Esophagus (tissue), 2 donors: ENCODE data around the gene NDUFB8. TPM values are rescaled to one million over a fixed set of nuclear protein-coding genes. Genes with fewer than 3 reads are reported as not detected.

Experiments used
- H3K27ac ChIP-seq, 2 donors: one replicate each; pipeline ENCODE4 v1.5.1; 2013; ENCODE audit warnings: low read depth in 2 of 2, mild to moderate bottlenecking in 2 of 2, inconsistent platforms in 1 of 2, low read length in 1 of 2, moderate library complexity in 1 of 2
- H3K27me3 ChIP-seq, 2 donors: one replicate each; pipeline ENCODE4 v1.6.1; 2013; ENCODE audit warnings: low read length in 2 of 2, control low read depth in 1 of 2, mild to moderate bottlenecking in 1 of 2; ENCODE audit not compliant: insufficient read depth in 2 of 2, control insufficient read depth in 1 of 2
- H3K36me3 ChIP-seq, 2 donors: one replicate each; pipeline ENCODE4 v1.6.1; 2013; ENCODE audit warnings: low read length in 1 of 2; ENCODE audit not compliant: control insufficient read depth in 2 of 2, insufficient read depth in 2 of 2
- H3K4me1 ChIP-seq, 2 donors: one replicate each; pipeline ENCODE4 v1.6.1; 2013; ENCODE audit warnings: low read length in 1 of 2; ENCODE audit not compliant: control insufficient read depth in 2 of 2, insufficient read depth in 2 of 2
- H3K4me3 ChIP-seq, 2 donors: one replicate each; pipeline ENCODE4 v1.5.1; 2013; ENCODE audit warnings: low read length in 2 of 2, mild to moderate bottlenecking in 2 of 2, low read depth in 1 of 2, moderate library complexity in 1 of 2
- H3K9me3 ChIP-seq, 2 donors: one replicate each; pipeline ENCODE4 v1.6.1; 2013; ENCODE audit warnings: mild to moderate bottlenecking in 2 of 2, low read depth in 1 of 2, low read length in 1 of 2, moderate library complexity in 1 of 2; ENCODE audit not compliant: control insufficient read depth in 2 of 2, insufficient read depth in 1 of 2
- WGBS, 2 donors: extraction: QIAGEN DNeasy Blood & Tissue Kit; methylation state at CpG; one replicate each; pipeline ENCODE4 v1.1.7; 2013; 5-methylcytosine and 5-hydroxymethylcytosine counted together
- polyA plus RNA-seq, 2 donors: library from polyadenylated mRNA; stranded (reverse); fragments of 200-250 nt; gene quantifications; one replicate each; pipeline ENCODE4 v1.2.3, GENCODE V29; 2013
- donor health status: healthy with polysubstance abuse.
- donor health status: Bipolar disorder and iron deficiency.

NDUFB8 gene
- polyA plus RNA-seq, 2 donors = 280 to 317 TPM

- H3K27ac ChIP-seq = no peak overlapping the region
- WGBS, 2 donors = 80 to 81% methylated on average over 7 of the region's 7 CpGs
These were observed 18.9 kb downstream of the NDUFB8 start for GRCh38 chr10:100510533-100511308.

DNA sequence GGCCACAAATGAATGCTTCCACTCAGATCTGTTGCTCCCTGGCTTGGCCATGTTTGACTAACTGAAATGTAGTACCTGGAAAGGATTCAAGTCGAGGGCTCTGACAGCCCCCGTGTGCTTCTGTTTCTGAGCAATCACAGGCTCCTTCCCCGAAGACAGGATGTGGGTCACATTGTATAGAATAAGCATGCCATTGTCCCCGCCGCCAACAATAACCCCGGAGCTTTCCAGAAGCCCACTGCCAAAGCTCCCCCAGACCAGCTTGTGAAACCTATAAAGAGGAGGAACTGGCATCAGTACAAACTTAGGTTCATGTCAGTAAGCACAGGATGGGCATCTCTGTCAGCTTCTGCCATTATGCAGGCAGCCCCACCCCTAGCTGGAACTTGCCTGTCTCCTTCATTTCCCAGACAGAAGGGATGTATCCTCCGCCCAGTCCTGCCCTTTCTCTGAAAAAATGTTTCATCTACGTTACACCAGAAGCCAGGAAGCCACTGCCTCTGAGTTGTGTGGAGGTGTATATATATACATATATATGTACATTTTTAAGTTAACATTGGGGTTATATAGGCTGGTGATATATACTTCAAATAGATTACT lies 20.3 kb downstream of the NDUFB8 start:
- no peaks in the 10 kb centered on the region for H3K9me3 ChIP-seq
- peaks cover 0 to 20% of the 10 kb centered on the region in 2 donors for H3K36me3 ChIP-seq
- WGBS, 2 donors = 67 to 76% methylated on average over 8 of the region's 8 CpGs
- no peak overlapping the region for H3K27ac ChIP-seq
- H3K4me3 ChIP-seq = no peak overlapping the region
- no peaks in the 10 kb centered on the region for H3K27me3 ChIP-seq
- H3K4me1 ChIP-seq = peaks cover 0 to 5% of the 10 kb centered on the region in 2 donors

More at GRCh38 chr10:100510533-100511308, 18.9 kb downstream of the NDUFB8 start:
- H3K36me3 ChIP-seq = peaks cover 2 to 15% of the 10 kb centered on the region in 2 donors
- H3K4me1 ChIP-seq = peaks cover 0 to 5% of the 10 kb centered on the region in 2 donors
- H3K27me3 ChIP-seq = no peaks in the 10 kb centered on the region
- H3K9me3 ChIP-seq = no peaks in the 10 kb centered on the region
- no peak overlapping the region for H3K4me3 ChIP-seq

DNA sequence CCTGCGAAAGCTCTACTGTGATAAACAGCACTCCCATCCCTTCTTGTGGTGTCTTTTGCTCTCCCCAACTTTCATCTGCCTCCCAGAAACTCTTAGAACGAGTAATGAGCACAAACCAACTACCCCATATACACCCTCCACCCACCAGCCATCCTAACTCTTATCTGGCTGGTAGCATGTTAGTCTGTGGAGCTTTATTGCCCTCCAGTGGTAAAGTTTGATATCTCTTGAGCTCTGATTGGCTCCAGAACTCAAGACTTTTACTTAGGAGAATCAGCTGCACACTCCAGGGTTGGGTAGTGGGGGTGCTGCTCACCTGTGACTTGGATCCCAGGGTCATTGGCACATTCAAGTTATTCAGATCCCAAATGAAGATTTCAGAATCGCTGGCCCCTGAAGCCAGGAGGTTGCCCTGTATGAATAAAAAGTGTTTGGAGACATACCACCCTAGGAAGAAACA lies 20.9 kb downstream of the NDUFB8 start:
- Histone ChIP-seq H3K4me3 (no peak overlapping the region), H3K9me3 (no peaks in the 10 kb centered on the region), H3K4me1 (peaks cover 0 to 5% of the 10 kb centered on the region in 2 donors), H3K27ac (no peak overlapping the region), H3K36me3 (peaks cover 0 to 20% of the 10 kb centered on the region in 2 donors), H3K27me3 (no peaks in the 10 kb centered on the region)
- 55 to 58% methylated on average over 3 of the region's 3 CpGs for WGBS, 2 donors

DNA sequence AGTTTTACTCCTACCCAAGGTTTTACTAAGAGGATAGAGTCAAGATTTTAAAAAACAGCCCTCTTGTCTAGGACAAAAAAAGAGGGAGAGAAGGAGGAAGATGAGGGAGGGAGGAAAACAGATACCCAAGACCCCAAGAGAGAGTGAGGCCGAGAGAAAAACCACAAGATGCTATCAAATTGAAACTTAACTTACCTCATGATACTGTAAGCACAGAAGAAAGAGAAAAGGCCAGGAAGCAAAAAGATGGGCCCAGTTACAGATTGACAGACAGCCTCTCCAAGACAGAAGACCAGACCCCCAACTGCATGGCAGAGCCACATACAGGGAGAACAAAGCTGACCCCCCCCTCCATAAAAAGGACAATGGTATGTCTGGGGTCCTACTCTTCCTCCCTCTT lies 21.4 kb downstream of the NDUFB8 start:
- 38 to 65% methylated on average over 1 of the region's 1 CpG for WGBS, 2 donors
- no peaks in the 10 kb centered on the region for H3K27me3 ChIP-seq
- peaks cover 0 to 20% of the 10 kb centered on the region in 2 donors for H3K36me3 ChIP-seq
- peaks cover 0 to 5% of the 10 kb centered on the region in 2 donors for H3K4me1 ChIP-seq
- H3K9me3 ChIP-seq = no peaks in the 10 kb centered on the region
- H3K27ac ChIP-seq = no peak overlapping the region
- no peak overlapping the region for H3K4me3 ChIP-seq

- H3K9me3 ChIP-seq = no peaks in the 10 kb centered on the region
- 92% methylated on average over 5 of the region's 5 CpGs for WGBS, 2 donors
- no peak overlapping the region for H3K27ac ChIP-seq
- H3K4me1 ChIP-seq = peaks cover 0 to 5% of the 10 kb centered on the region in 2 donors
- no peaks in the 10 kb centered on the region for H3K27me3 ChIP-seq
- H3K36me3 ChIP-seq = peaks cover 0 to 20% of the 10 kb centered on the region in 2 donors
- no peak overlapping the region for H3K4me3 ChIP-seq
These were observed 22.3 kb downstream of the NDUFB8 start for GRCh38 chr10:100507357-100507732.

GRCh38 chr10:100506596-100507356 lies 22.9 kb downstream of the NDUFB8 start:
- Histone ChIP-seq H3K4me3 (no peak overlapping the region), H3K27me3 (no peaks in the 10 kb centered on the region), H3K36me3 (peaks cover 5 to 24% of the 10 kb centered on the region in 2 donors), H3K4me1 (peaks cover 0 to 5% of the 10 kb centered on the region in 2 donors), H3K27ac (no peak overlapping the region), H3K9me3 (no peaks in the 10 kb centered on the region)
- 97 to 98% methylated on average over 5 of the region's 5 CpGs for WGBS, 2 donors

GRCh38 chr10:100505164-100505563 lies 24.5 kb downstream of the NDUFB8 start:
- Histone ChIP-seq H3K27ac (no peak overlapping the region), H3K4me1 (no peaks in the 10 kb centered on the region), H3K9me3 (no peaks in the 10 kb centered on the region), H3K36me3 (peaks cover 5 to 24% of the 10 kb centered on the region in 2 donors), H3K4me3 (no peak overlapping the region), H3K27me3 (no peaks in the 10 kb centered on the region)
- WGBS, 2 donors = 95 to 96% methylated on average over 2 of the region's 2 CpGs

DNA sequence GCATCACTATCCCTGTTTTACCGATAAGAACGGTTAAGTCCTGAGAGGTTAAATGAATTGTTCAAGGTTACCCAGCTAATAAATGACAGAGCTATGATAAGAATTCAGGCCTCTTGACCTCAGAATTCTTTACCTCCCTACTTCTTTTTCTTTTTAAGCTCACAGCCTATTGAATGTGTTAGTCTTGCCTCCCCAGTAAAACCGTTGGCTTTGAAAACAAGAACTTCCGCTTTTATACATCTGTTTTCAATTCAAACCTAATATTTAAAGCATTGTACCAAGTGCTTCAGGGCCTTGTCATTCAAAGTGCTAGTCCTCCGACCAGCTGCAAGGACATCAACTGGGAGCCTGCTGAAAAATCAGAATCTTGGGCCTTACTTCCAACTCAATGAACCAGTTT lies 25.6 kb downstream of the NDUFB8 start:
- H3K4me1 ChIP-seq = no peaks in the 10 kb centered on the region
- H3K27ac ChIP-seq = no peak overlapping the region
- H3K9me3 ChIP-seq = no peaks in the 10 kb centered on the region
- WGBS, 2 donors = 73 to 83% methylated on average over 5 of the region's 5 CpGs
- no peaks in the 10 kb centered on the region for H3K27me3 ChIP-seq
- H3K4me3 ChIP-seq = no peak overlapping the region
- peaks cover 5 to 24% of the 10 kb centered on the region in 2 donors for H3K36me3 ChIP-seq

DNA sequence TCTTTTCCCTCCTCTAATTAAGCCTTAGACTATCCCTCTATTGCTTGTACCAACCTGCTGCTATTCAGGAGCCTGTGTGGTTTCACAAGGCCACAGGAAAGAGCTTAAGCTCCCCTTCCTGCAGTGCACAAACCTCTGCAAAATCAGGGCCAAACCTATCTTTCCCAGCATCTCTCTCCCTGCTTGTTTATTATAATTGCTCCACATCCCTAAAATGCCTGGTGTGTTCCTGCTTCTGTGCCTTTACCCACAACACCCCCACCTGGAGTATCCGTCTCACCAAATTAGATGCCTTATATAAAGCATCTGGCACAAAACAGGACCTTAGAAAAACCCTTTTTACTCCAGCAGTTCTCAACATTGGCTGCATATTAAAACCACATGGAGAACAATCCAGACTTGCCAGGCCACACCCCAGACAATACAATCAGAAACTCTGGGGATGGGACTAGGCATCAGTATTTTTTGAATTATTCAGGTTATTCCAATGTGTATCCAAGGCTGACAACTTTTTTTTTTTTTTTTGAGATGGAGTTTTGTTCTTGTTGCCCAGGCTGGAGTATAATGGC lies 26.7 kb downstream of the NDUFB8 start:
- Histone ChIP-seq H3K27me3 (no peaks in the 10 kb centered on the region), H3K4me3 (no peak overlapping the region), H3K4me1 (no peaks in the 10 kb centered on the region), H3K27ac (no peak overlapping the region), H3K9me3 (no peaks in the 10 kb centered on the region), H3K36me3 (peaks cover 5 to 29% of the 10 kb centered on the region in 2 donors)
- 87 to 97% methylated on average over 1 of the region's 1 CpG for WGBS, 2 donors
